DND-41 (cell line): ENCODE results near the gene BCL11B.

Source experiments
- ATAC-seq: fragments of 200-7000 bp; cut with Tn5 transposase; 3 replicates; pipeline ENCODE4 v1.9.1; 2021; ENCODE audit warnings: low read depth; ENCODE audit not compliant: insufficient read depth
- DNase-seq: peaks from one replicate; pipeline ENCODE4 v3.0.0-alpha.2; 2020
- H2AFZ ChIP-seq: 2 replicates; pipeline ENCODE4 v1.6.0; 2012; ENCODE audit warnings: low read depth, low read length
- H3K27ac ChIP-seq: 2 replicates; pipeline ENCODE4 v1.5.1; 2012; ENCODE audit warnings: low read length, inconsistent platforms
- H3K27me3 ChIP-seq: fragments of 200-600 bp; sonication (generic); 2 replicates; pipeline ENCODE4 v1.6.0; 2012; ENCODE audit warnings: low read length, mild to moderate bottlenecking, inconsistent platforms; ENCODE audit not compliant: insufficient read depth, poor library complexity
- H3K36me3 ChIP-seq: 2 replicates; pipeline ENCODE4 v1.5.1; 2012; ENCODE audit warnings: low read length, inconsistent platforms; ENCODE audit not compliant: insufficient read depth
- H3K4me1 ChIP-seq: 2 replicates; pipeline ENCODE4 v1.5.1; 2012; ENCODE audit warnings: mild to moderate bottlenecking, low read length; ENCODE audit not compliant: insufficient read depth
- H3K4me2 ChIP-seq: 2 replicates; pipeline ENCODE4 v1.6.0; 2012; ENCODE audit warnings: mild to moderate bottlenecking, moderate library complexity, low read length, inconsistent platforms; ENCODE audit not compliant: insufficient read depth
- H3K4me3 ChIP-seq, 2 experiments: fragments of 200-600 bp in 1 of 2; shearing (Covaris generic) in 1 of 2; 2 replicates each; pipeline ENCODE4 v1.5.1; 2012 to 2016; ENCODE audit warnings: inconsistent platforms in 2 of 2, low read length in 2 of 2, mild to moderate bottlenecking in 2 of 2, low read depth in 1 of 2, moderate library complexity in 1 of 2
- H3K79me2 ChIP-seq: 2 replicates; pipeline ENCODE4 v1.6.0; 2012; ENCODE audit warnings: low read length, inconsistent platforms; ENCODE audit not compliant: insufficient read depth
- H3K9ac ChIP-seq: 2 replicates; pipeline ENCODE4 v1.6.0; 2012; ENCODE audit warnings: low read depth, mild to moderate bottlenecking, inconsistent platforms, low read length, moderate library complexity
- H3K9me3 ChIP-seq: 2 replicates; pipeline ENCODE4 v1.5.1; 2012; ENCODE audit warnings: low read length, moderate library complexity, mild to moderate bottlenecking, inconsistent platforms; ENCODE audit not compliant: insufficient read depth, severe bottlenecking
- H4K20me1 ChIP-seq: 2 replicates; pipeline ENCODE4 v1.6.0; 2012; ENCODE audit warnings: low read length; ENCODE audit not compliant: insufficient read depth
- CTCF ChIP-seq: IDR thresholded peaks from 2 replicates; pipeline ENCODE4 v1.5.1; 2012; ENCODE audit warnings: borderline replicate concordance, low read length, moderate library complexity, mild to moderate bottlenecking; ENCODE audit not compliant: poor library complexity, severe bottlenecking; ENCODE audit errors: extremely low read depth
- EZH2 ChIP-seq: IDR thresholded peaks from 3 replicates; pipeline ENCODE4 v1.6.1; 2012; ENCODE audit warnings: borderline replicate concordance, low read depth, mild to moderate bottlenecking, moderate library complexity, low read length, inconsistent platforms; ENCODE audit not compliant: severe bottlenecking

Gene BCL11B

GRCh38 chr14:99317231-99318090 lies 45.5 kb upstream of the BCL11B start:
- H3K27ac ChIP-seq = no peak overlapping the region
- TF ChIP-seq CTCF (no peak), EZH2 (no peak)
- no peaks in the 10 kb centered on the region for H4K20me1 ChIP-seq

GRCh38 chr14:99316281-99317163 lies 44.5 kb upstream of the BCL11B start:
- Histone ChIP-seq H3K4me2 (no peak overlapping the region), H3K4me3 (no peak overlapping the region), H3K9ac (no peak overlapping the region), H2AFZ (no peak overlapping the region), H3K27me3 (peaks cover 2% of the 10 kb centered on the region), H3K27ac (no peak overlapping the region), H3K9me3 (no peaks in the 10 kb centered on the region), H3K79me2 (no peaks in the 10 kb centered on the region), H4K20me1 (no peaks in the 10 kb centered on the region), H3K4me1 (no peaks in the 10 kb centered on the region), H3K36me3 (no peaks in the 10 kb centered on the region)
- TF ChIP-seq EZH2 (no peak), CTCF (no peak)
- DNase-seq (no peak), ATAC-seq (no peak)

More at GRCh38 chr14:99317231-99318090, 45.5 kb upstream of the BCL11B start:
- no peak overlapping the region for H3K4me3 ChIP-seq
- no peaks in the 10 kb centered on the region for H3K27me3 ChIP-seq
- H2AFZ ChIP-seq = no peak overlapping the region
- H3K4me1 ChIP-seq = no peaks in the 10 kb centered on the region
- H3K9ac ChIP-seq = no peak overlapping the region
- no peak overlapping the region for H3K4me2 ChIP-seq
- no peaks in the 10 kb centered on the region for H3K36me3 ChIP-seq
- H3K79me2 ChIP-seq = no peaks in the 10 kb centered on the region
- DNase-seq (no peak), ATAC-seq (no peak)
- no peaks in the 10 kb centered on the region for H3K9me3 ChIP-seq

- no peaks in the 10 kb centered on the region for H4K20me1 ChIP-seq
- H3K27ac ChIP-seq = no peak overlapping the region
- no peak overlapping the region for H3K9ac ChIP-seq
- TF ChIP-seq CTCF (no peak), EZH2 (no peak)
- DNase-seq (no peak), ATAC-seq (no peak)
- H3K9me3 ChIP-seq = no peaks in the 10 kb centered on the region
- H3K4me1 ChIP-seq = no peaks in the 10 kb centered on the region
- H3K36me3 ChIP-seq = no peaks in the 10 kb centered on the region
- H2AFZ ChIP-seq = no peak overlapping the region
- no peak overlapping the region for H3K4me2 ChIP-seq
- H3K4me3 ChIP-seq = no peak overlapping the region
- no peaks in the 10 kb centered on the region for H3K79me2 ChIP-seq
- peaks cover 2% of the 10 kb centered on the region for H3K27me3 ChIP-seq
Observed at GRCh38 chr14:99315197-99315596, 43.2 kb upstream of the BCL11B start.
